GM12878 (cell line): ENCODE results near the gene GALNTL6. TPM values are rescaled to one million over a fixed set of nuclear protein-coding genes. Genes with fewer than 3 reads are reported as not detected.

Experiments used
- ATAC-seq: fragments of 200-7000 bp; cut with Tn5 transposase; 3 replicates; pipeline ENCODE4 v1.9.1; 2020; ENCODE audit warnings: mild to moderate bottlenecking, moderate library complexity
- BruUV-seq: library from RNA; stranded (reverse); fragments of 400-500 nt; replicated peaks from 2 replicates; lab custom pipeline; 2021; lab: Mats Ljungman, UMichigan
- CTCF ChIA-PET: fragments of 300-600 bp; sonication (Branson Sonifier 250); formaldehyde crosslinking; extraction: SDS; loops from one replicate; lab custom pipeline; 2021; ENCODE audit warnings: inconsistent platforms; lab: Yijun Ruan, JAX
- POLR2A ChIA-PET: fragments of 350-600 bp; formaldehyde crosslinking; extraction: SDS; loops from one replicate; lab custom pipeline; 2021; ENCODE audit warnings: inconsistent platforms; lab: Charles Lee
- RAD21 ChIA-PET: fragments of 300-600 bp; sonication (Branson Sonifier 250); formaldehyde crosslinking; loops from one replicate; lab custom pipeline; 2023; ENCODE audit warnings: antibody characterized with exemption; ENCODE audit not compliant: unreplicated experiment; lab: Charles Lee
- SMC1A ChIA-PET: fragments of 300-600 bp; sonication (Branson Sonifier 250); formaldehyde crosslinking; loops from one replicate; lab custom pipeline; 2023; ENCODE audit not compliant: unreplicated experiment, uncharacterized antibody; lab: Charles Lee
- DNase-seq: peaks from one replicate; pipeline ENCODE4 v3.0.0-alpha.2; 2011; ENCODE audit warnings: low read depth, low spot score
- FAIRE-seq: peaks from 3 replicates; lab custom pipeline; 2011; peaks lifted over from hg19 to GRCh38; lab: Jason Lieb, UNC
- H2AFZ ChIP-seq: 2 replicates; pipeline ENCODE4 v1.6.0; 2011; ENCODE audit warnings: low read depth, low read length, control low read depth; ENCODE audit not compliant: control insufficient read depth
- H3K27ac ChIP-seq: 2 replicates; pipeline ENCODE4 v1.5.1; 2011; ENCODE audit warnings: control low read depth; ENCODE audit not compliant: control insufficient read depth, insufficient read depth
- H3K27me3 ChIP-seq, 2 experiments: replicated peaks in 1 of 2; 2 replicates each; pipeline versions ENCODE4 v1.6.0 to v1.6.1; 2011; ENCODE audit warnings: low read length in 1 of 2; ENCODE audit not compliant: control insufficient read depth in 2 of 2, insufficient read depth in 2 of 2
- H3K36me3 ChIP-seq, 2 experiments: 2 replicates each; pipeline ENCODE4 v1.5.1; 2011; ENCODE audit warnings: low read length in 1 of 2; ENCODE audit not compliant: control insufficient read depth in 2 of 2, insufficient read depth in 2 of 2
- H3K4me1 ChIP-seq: 2 replicates; pipeline ENCODE4 v1.6.1; 2011; ENCODE audit warnings: mild to moderate bottlenecking, low read length, moderate library complexity, mixed read lengths; ENCODE audit not compliant: control insufficient read depth, insufficient read depth
- H3K4me2 ChIP-seq: 2 replicates; pipeline ENCODE4 v1.6.0; 2011; ENCODE audit warnings: control low read depth; ENCODE audit not compliant: control insufficient read depth, insufficient read depth
- H3K4me3 ChIP-seq: fragments of 200-600 bp; sonication (generic); 2 replicates; pipeline ENCODE4 v1.5.1; 2016
- H3K79me2 ChIP-seq: 2 replicates; pipeline ENCODE4 v1.6.0; 2011; ENCODE audit warnings: low read length; ENCODE audit not compliant: control insufficient read depth, insufficient read depth
- H3K9ac ChIP-seq: 2 replicates; pipeline ENCODE4 v1.8.0; 2011; ENCODE audit warnings: low read length, control low read depth, mixed read lengths; ENCODE audit not compliant: control insufficient read depth, insufficient read depth
- H3K9me3 ChIP-seq: replicated peaks from 3 replicates; pipeline ENCODE4 v1.5.1; 2011; ENCODE audit warnings: mild to moderate bottlenecking, low read length; ENCODE audit not compliant: control insufficient read depth, insufficient read depth
- H4K20me1 ChIP-seq: 2 replicates; pipeline ENCODE4 v1.6.0; 2011; ENCODE audit not compliant: control insufficient read depth, insufficient read depth
- BACH1 ChIP-seq: fragments of 450-650 bp; IDR thresholded peaks from 2 replicates; pipeline ENCODE4 v1.6.1; 2017; ENCODE audit warnings: mild to moderate bottlenecking, borderline replicate concordance
- HDAC6 ChIP-seq: fragments of 200-600 bp; sonication (generic); IDR thresholded peaks from one replicate; pipeline ENCODE4 v1.8.0; 2017; ENCODE audit warnings: antibody characterized with exemption; ENCODE audit not compliant: unreplicated experiment
- STAT3 ChIP-seq: IDR thresholded peaks from 2 replicates; pipeline ENCODE4 v1.6.1; 2011; ENCODE audit warnings: low read depth, low read length, improper control_type of control experiment
- USF2 ChIP-seq: IDR thresholded peaks from 2 replicates; pipeline ENCODE4 v1.6.1; 2011; ENCODE audit warnings: low read depth, low read length, improper control_type of control experiment, borderline replicate concordance
- ZBED1 ChIP-seq: IDR thresholded peaks from 2 replicates; pipeline ENCODE4 v1.6.1; 2016; ENCODE audit warnings: borderline replicate concordance
- ZNF24 ChIP-seq: fragments of 450-650 bp; IDR thresholded peaks from 2 replicates; pipeline ENCODE4 v1.6.1; 2017; ENCODE audit warnings: antibody characterized with exemption, mild to moderate bottlenecking
- ZNF274 ChIP-seq: IDR thresholded peaks from one replicate; pipeline ENCODE4 v1.8.0; 2011; ENCODE audit not compliant: insufficient read length, insufficient read depth
- WGBS: methylation state at CpG from one replicate; pipeline ENCODE4 v1.1.6; 2016; ENCODE audit warnings: low lambda C conversion rate; ENCODE audit not compliant: insufficient replicate concordance, insufficient coverage; ENCODE audit errors: missing lambda C conversion rate; 5-methylcytosine and 5-hydroxymethylcytosine counted together
- in situ Hi-C: fragments of 300-500 bp; cut with MboI; formaldehyde crosslinking; loops from 9 replicates; pipeline ENCODE4 v1.14.3; 2018; ENCODE audit warnings: mixed read lengths
- intact Hi-C: fragments of 100-400 bp; cut with micrococcal nuclease; formaldehyde crosslinking; loops from one replicate; pipeline ENCODE4 v1.14.2; 2022; ENCODE audit not compliant: unreplicated experiment
- polyA plus RNA-seq, 11 experiments: library from polyadenylated mRNA; depleted of rRNA in 4 of 11; unstranded in 6 of 11; stranded (reverse) in 5 of 11; fragments of >200 nt; fragmentation: Nextera tagmentation in 4 of 11; fragmentation: Illumina TruSeq in 1 of 11; extraction: Ambion mirVana in 4 of 11; extraction: Trizol in 1 of 11; gene quantifications; 1 replicate in 1 of 11; 2 replicates in 10 of 11; pipeline versions ENCODE4 v1.2.1 to v1.2.3, GENCODE V29; 2011 to 2016; ENCODE audit warnings: inconsistent platforms in 2 of 11, missing spikeins in 2 of 11, low read depth in 1 of 11
- total RNA-seq, 4 experiments: library from RNA; depleted of rRNA in 3 of 4; stranded (reverse); fragments of >200 nt in 3 of 4; fragmentation: Illumina TruSeq in 1 of 4; extraction: Trizol in 1 of 4; gene quantifications; 2 replicates each; pipeline versions ENCODE4 v1.2.1 to v1.2.3, GENCODE V29; 2013 to 2021
- TF ChIP-seq, protein P1 (sequence below): IDR thresholded peaks from 2 replicates; pipeline ENCODE4 v1.6.1; 2012; ENCODE audit warnings: low read depth, low read length, improper control_type of control experiment
- TF ChIP-seq, protein P2 (sequence below): IDR thresholded peaks from 2 replicates; pipeline ENCODE4 v1.6.1; 2012; ENCODE audit warnings: low read length, inconsistent platforms
- TF ChIP-seq, protein P3 (sequence below): fragments of 450-650 bp; formaldehyde crosslinking; IDR thresholded peaks from 2 replicates; pipeline ENCODE4 v1.4.0; 2020; ENCODE audit warnings: mild to moderate bottlenecking, moderate library complexity

Gene GALNTL6
- total and polyA plus RNA-seq, 10 of the 15 experiments (the other 5 are each of a cell fraction or from before 2014, with no cell fraction given), result 0.01 to 0.29 TPM; not detected in 8

- Histone ChIP-seq H3K4me2 (no peak overlapping the region), H3K36me3 (no peaks in the 10 kb centered on the region), H3K27ac (no peak overlapping the region), H3K4me3 (no peak overlapping the region), H2AFZ (no peak overlapping the region), H3K27me3 (no peaks in the 10 kb centered on the region), H3K79me2 (no peaks in the 10 kb centered on the region), H3K9me3 (no peaks in the 10 kb centered on the region), H3K4me1 (no peaks in the 10 kb centered on the region), H4K20me1 (no peaks in the 10 kb centered on the region), H3K9ac (no peak overlapping the region)
- FAIRE-seq (no peak), ATAC-seq (no peak), DNase-seq (no peak)
- TF ChIP-seq USF2 (no peak), STAT3 (no peak), ZNF274 (no peak), ZBED1 (no peak), BACH1 (no peak), ZNF24 (no peak), HDAC6 (no peak)
- TF ChIP-seq, protein P1, sequence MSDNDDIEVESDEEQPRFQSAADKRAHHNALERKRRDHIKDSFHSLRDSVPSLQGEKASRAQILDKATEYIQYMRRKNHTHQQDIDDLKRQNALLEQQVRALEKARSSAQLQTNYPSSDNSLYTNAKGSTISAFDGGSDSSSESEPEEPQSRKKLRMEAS, result no peak
- TF ChIP-seq, protein P2, sequence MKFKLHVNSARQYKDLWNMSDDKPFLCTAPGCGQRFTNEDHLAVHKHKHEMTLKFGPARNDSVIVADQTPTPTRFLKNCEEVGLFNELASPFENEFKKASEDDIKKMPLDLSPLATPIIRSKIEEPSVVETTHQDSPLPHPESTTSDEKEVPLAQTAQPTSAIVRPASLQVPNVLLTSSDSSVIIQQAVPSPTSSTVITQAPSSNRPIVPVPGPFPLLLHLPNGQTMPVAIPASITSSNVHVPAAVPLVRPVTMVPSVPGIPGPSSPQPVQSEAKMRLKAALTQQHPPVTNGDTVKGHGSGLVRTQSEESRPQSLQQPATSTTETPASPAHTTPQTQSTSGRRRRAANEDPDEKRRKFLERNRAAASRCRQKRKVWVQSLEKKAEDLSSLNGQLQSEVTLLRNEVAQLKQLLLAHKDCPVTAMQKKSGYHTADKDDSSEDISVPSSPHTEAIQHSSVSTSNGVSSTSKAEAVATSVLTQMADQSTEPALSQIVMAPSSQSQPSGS, result no peak
- TF ChIP-seq, protein P3, sequence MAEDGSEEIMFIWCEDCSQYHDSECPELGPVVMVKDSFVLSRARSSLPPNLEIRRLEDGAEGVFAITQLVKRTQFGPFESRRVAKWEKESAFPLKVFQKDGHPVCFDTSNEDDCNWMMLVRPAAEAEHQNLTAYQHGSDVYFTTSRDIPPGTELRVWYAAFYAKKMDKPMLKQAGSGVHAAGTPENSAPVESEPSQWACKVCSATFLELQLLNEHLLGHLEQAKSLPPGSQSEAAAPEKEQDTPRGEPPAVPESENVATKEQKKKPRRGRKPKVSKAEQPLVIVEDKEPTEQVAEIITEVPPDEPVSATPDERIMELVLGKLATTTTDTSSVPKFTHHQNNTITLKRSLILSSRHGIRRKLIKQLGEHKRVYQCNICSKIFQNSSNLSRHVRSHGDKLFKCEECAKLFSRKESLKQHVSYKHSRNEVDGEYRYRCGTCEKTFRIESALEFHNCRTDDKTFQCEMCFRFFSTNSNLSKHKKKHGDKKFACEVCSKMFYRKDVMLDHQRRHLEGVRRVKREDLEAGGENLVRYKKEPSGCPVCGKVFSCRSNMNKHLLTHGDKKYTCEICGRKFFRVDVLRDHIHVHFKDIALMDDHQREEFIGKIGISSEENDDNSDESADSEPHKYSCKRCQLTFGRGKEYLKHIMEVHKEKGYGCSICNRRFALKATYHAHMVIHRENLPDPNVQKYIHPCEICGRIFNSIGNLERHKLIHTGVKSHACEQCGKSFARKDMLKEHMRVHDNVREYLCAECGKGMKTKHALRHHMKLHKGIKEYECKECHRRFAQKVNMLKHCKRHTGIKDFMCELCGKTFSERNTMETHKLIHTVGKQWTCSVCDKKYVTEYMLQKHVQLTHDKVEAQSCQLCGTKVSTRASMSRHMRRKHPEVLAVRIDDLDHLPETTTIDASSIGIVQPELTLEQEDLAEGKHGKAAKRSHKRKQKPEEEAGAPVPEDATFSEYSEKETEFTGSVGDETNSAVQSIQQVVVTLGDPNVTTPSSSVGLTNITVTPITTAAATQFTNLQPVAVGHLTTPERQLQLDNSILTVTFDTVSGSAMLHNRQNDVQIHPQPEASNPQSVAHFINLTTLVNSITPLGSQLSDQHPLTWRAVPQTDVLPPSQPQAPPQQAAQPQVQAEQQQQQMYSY (CRISPR knock-in tag), result no peak
- SMC1A ChIA-PET, result no interaction called here
- RAD21 ChIA-PET, result no interaction called here
- in situ Hi-C loops, result no loop called here
- no TSS peak for BruUV-seq
- CTCF ChIA-PET, result no interaction called here
- 0% methylated on average over 1 of the region's 1 CpG for WGBS
- POLR2A ChIA-PET, result no interaction called here
- intact Hi-C loops, result no loop called here
Observed at GRCh38 chr4:172850838-172851237, 1037.6 kb downstream of the GALNTL6 start.
